Esophagus muscularis mucosa (tissue), 3 donors: ENCODE data around the gene KCNQ5.

Source experiments
- CTCF ChIP-seq, 3 experiments: fragments of 200-600 bp in 2 of 3; fragments of 450-650 bp in 1 of 3; sonication (generic) in 2 of 3; IDR thresholded peaks; one replicate each; pipeline ENCODE4 v1.5.1; 2017 to 2019; ENCODE audit warnings: antibody characterized with exemption in 3 of 3, mild to moderate bottlenecking in 2 of 3, moderate library complexity in 1 of 3
- POLR2A ChIP-seq: fragments of 450-650 bp; IDR thresholded peaks from one replicate; pipeline ENCODE4 v1.6.1; 2017; ENCODE audit warnings: antibody characterized with exemption, moderate library complexity, mild to moderate bottlenecking, low read depth

GRCh38 chr6:72624557-72625160, 2.8 kb downstream of the KCNQ5 start:
- TF ChIP-seq POLR2A (no peak), CTCF (IDR thresholded peaks at IDR 0.05) (peak; percentile 43 to 66 (median 54))
